ENCODE data around the gene MRPL40. TPM values are rescaled to one million over a fixed set of nuclear protein-coding genes. Genes with fewer than 3 reads are reported as not detected.

Gene MRPL40
- polyA plus RNA-seq, 1 donor from 2014 or later: 32.5 TPM

DNA sequence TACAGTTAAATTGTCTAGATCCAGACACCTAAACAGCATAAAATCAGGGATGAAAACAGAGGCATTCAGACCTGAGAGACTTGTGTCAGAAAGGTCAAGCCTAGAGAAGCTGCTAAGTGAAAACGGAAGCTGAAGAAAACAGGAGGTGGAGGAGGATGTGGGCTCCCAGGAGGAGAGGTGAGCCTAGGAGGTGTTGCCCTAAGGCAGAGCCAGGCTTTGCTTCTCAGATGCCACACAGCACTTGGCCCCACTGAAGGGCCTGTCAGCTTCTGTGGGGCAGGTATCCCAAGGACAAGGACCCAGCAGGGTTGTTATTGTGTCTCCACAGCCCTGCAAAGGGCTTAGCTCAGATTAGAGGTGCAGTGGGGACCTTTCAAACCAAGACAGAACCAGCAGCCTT is 32.2 kb downstream of the MRPL40 start:
- H3F3A ChIP-seq (ENCODE audit: insufficient read depth, low read length, poor library complexity, severe bottlenecking): no peaks in the 10 kb centered on the region
- H4K20me1 ChIP-seq (ENCODE audit: insufficient read depth): no peaks in the 10 kb centered on the region
- no peak overlapping the region for H3K9ac ChIP-seq (ENCODE audit: low read length)
- no peaks in the 10 kb centered on the region for H3K9me2 ChIP-seq (ENCODE audit: insufficient read depth, low read length)
- no peaks in the 10 kb centered on the region for H3K79me2 ChIP-seq (replicated peaks; ENCODE audit: insufficient read depth, low read length)
- TF ChIP-seq SMC3 (conservative IDR thresholded peaks at IDR 0.05; ENCODE audit: poor library complexity) (no peak), TAF1 (IDR thresholded peaks at IDR 0.05; ENCODE audit: low read depth) (no peak), RAD21 (conservative IDR thresholded peaks at IDR 0.05) (no peak), POLR2AphosphoS5 (IDR thresholded peaks at IDR 0.05) (no peak), MXI1 (conservative IDR thresholded peaks at IDR 0.05; ENCODE audit: poor library complexity, severe bottlenecking) (no peak), EZH2 (IDR thresholded peaks at IDR 0.05; ENCODE audit: borderline replicate concordance, insufficient read depth, low read length, poor library complexity, severe bottlenecking) (no peak), EP300 (conservative IDR thresholded peaks at IDR 0.05; ENCODE audit: poor library complexity, severe bottlenecking) (no peak)
- TF ChIP-seq, protein P1, sequence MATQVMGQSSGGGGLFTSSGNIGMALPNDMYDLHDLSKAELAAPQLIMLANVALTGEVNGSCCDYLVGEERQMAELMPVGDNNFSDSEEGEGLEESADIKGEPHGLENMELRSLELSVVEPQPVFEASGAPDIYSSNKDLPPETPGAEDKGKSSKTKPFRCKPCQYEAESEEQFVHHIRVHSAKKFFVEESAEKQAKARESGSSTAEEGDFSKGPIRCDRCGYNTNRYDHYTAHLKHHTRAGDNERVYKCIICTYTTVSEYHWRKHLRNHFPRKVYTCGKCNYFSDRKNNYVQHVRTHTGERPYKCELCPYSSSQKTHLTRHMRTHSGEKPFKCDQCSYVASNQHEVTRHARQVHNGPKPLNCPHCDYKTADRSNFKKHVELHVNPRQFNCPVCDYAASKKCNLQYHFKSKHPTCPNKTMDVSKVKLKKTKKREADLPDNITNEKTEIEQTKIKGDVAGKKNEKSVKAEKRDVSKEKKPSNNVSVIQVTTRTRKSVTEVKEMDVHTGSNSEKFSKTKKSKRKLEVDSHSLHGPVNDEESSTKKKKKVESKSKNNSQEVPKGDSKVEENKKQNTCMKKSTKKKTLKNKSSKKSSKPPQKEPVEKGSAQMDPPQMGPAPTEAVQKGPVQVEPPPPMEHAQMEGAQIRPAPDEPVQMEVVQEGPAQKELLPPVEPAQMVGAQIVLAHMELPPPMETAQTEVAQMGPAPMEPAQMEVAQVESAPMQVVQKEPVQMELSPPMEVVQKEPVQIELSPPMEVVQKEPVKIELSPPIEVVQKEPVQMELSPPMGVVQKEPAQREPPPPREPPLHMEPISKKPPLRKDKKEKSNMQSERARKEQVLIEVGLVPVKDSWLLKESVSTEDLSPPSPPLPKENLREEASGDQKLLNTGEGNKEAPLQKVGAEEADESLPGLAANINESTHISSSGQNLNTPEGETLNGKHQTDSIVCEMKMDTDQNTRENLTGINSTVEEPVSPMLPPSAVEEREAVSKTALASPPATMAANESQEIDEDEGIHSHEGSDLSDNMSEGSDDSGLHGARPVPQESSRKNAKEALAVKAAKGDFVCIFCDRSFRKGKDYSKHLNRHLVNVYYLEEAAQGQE (IDR thresholded peaks at IDR 0.05; ENCODE audit: borderline replicate concordance): no peak
- TF ChIP-seq, protein P2, sequence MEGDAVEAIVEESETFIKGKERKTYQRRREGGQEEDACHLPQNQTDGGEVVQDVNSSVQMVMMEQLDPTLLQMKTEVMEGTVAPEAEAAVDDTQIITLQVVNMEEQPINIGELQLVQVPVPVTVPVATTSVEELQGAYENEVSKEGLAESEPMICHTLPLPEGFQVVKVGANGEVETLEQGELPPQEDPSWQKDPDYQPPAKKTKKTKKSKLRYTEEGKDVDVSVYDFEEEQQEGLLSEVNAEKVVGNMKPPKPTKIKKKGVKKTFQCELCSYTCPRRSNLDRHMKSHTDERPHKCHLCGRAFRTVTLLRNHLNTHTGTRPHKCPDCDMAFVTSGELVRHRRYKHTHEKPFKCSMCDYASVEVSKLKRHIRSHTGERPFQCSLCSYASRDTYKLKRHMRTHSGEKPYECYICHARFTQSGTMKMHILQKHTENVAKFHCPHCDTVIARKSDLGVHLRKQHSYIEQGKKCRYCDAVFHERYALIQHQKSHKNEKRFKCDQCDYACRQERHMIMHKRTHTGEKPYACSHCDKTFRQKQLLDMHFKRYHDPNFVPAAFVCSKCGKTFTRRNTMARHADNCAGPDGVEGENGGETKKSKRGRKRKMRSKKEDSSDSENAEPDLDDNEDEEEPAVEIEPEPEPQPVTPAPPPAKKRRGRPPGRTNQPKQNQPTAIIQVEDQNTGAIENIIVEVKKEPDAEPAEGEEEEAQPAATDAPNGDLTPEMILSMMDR (IDR thresholded peaks at IDR 0.05; ENCODE audit: poor library complexity, severe bottlenecking): no peak
- no peak overlapping the region for H2AFZ ChIP-seq (ENCODE audit: low read depth, low read length)
- no peaks in the 10 kb centered on the region for H3K9me3 ChIP-seq (ENCODE audit: low read length)
- no peaks in the 10 kb centered on the region for H3K27me3 ChIP-seq (ENCODE audit: insufficient read depth, low read depth, low read length)
- H3K4me2 ChIP-seq (ENCODE audit: low read length): no peak overlapping the region
- no peak overlapping the region for H3K4me3 ChIP-seq (ENCODE audit: low read length)
- no peaks in the 10 kb centered on the region for H3K36me3 ChIP-seq (ENCODE audit: insufficient read depth, low read length)
- no peak overlapping the region for H3K27ac ChIP-seq (ENCODE audit: low read length)

DNA sequence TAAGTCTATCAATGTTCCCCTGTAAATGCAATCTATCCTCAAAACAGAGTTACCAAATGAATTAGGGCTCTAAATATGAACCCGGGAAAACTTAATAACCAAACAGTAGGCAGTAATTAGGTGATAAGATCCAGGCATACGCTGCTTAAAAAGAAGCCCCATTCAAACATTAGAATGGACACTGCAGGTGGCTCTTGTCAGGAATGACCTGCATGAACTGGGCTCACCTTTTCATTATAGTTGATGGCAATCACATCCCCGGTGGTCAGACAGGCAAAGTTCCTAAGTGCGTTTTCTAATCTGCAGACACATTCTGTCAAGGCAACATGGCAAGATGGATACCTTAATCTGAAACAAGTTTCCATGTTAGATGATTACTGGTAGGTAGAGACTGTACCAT is 32.6 kb downstream of the MRPL40 start:
- Histone ChIP-seq H3K27ac (ENCODE audit: low read length) (no peak overlapping the region), H3K4me3 (ENCODE audit: low read length) (no peak overlapping the region), H3K9ac (ENCODE audit: low read length) (no peak overlapping the region), H3K4me2 (ENCODE audit: low read length) (no peak overlapping the region), H3K9me3 (ENCODE audit: low read length) (no peaks in the 10 kb centered on the region), H2AFZ (ENCODE audit: low read depth, low read length) (no peak overlapping the region), H3K27me3 (ENCODE audit: insufficient read depth, low read depth, low read length) (no peaks in the 10 kb centered on the region), H3K79me2 (replicated peaks; ENCODE audit: insufficient read depth, low read length) (no peaks in the 10 kb centered on the region), H4K20me1 (ENCODE audit: insufficient read depth) (no peaks in the 10 kb centered on the region), H3K9me2 (ENCODE audit: insufficient read depth, low read length) (no peaks in the 10 kb centered on the region), H3K36me3 (ENCODE audit: insufficient read depth, low read length) (no peaks in the 10 kb centered on the region), H3F3A (ENCODE audit: insufficient read depth, low read length, poor library complexity, severe bottlenecking) (no peaks in the 10 kb centered on the region)
- TF ChIP-seq, protein P1 (IDR thresholded peaks at IDR 0.05; ENCODE audit: borderline replicate concordance): no peak
- TF ChIP-seq EP300 (conservative IDR thresholded peaks at IDR 0.05; ENCODE audit: poor library complexity, severe bottlenecking) (no peak), SMC3 (conservative IDR thresholded peaks at IDR 0.05; ENCODE audit: poor library complexity) (no peak), RAD21 (conservative IDR thresholded peaks at IDR 0.05) (no peak), MXI1 (conservative IDR thresholded peaks at IDR 0.05; ENCODE audit: poor library complexity, severe bottlenecking) (no peak), EZH2 (IDR thresholded peaks at IDR 0.05; ENCODE audit: borderline replicate concordance, insufficient read depth, low read length, poor library complexity, severe bottlenecking) (no peak), POLR2AphosphoS5 (IDR thresholded peaks at IDR 0.05) (no peak), TAF1 (IDR thresholded peaks at IDR 0.05; ENCODE audit: low read depth) (no peak)
- TF ChIP-seq, protein P2 (IDR thresholded peaks at IDR 0.05; ENCODE audit: poor library complexity, severe bottlenecking): no peak
